GM13976 (cell line): ENCODE measurements around the gene HABP2.

Experiments used
- DNase-seq: peaks from one replicate; pipeline ENCODE4 v3.0.0; 2012; ENCODE audit warnings: low spot score
- CTCF ChIP-seq: IDR thresholded peaks from 2 replicates; pipeline ENCODE4 v1.5.1; 2012; ENCODE audit warnings: borderline replicate concordance, mild to moderate bottlenecking; ENCODE audit not compliant: insufficient read depth; ENCODE audit errors: extremely low read depth, missing control alignments, control extremely low read depth
- in situ Hi-C: fragments of 300-500 bp; cut with MboI; formaldehyde crosslinking; loops from one replicate; pipeline ENCODE4 v1.12.0; 2022; ENCODE audit warnings: low sequenced_read_pairs, mixed read lengths, inconsistent platforms; ENCODE audit not compliant: unreplicated experiment

The HABP2 gene

GRCh38 chr10:113540845-113541548 is 11.9 kb upstream of the HABP2 start:
- in situ Hi-C loops = no loop called here

GRCh38 chr10:113541549-113541927 is 11.3 kb upstream of the HABP2 start:
- no peak for DNase-seq
- in situ Hi-C loops = no loop called here

More at GRCh38 chr10:113540845-113541548, 11.9 kb upstream of the HABP2 start:
- TF ChIP-seq CTCF = no peak
- no peak for DNase-seq

GRCh38 chr10:113543107-113543955 is 9.5 kb upstream of the HABP2 start:
- TF ChIP-seq CTCF = no peak
- in situ Hi-C loops = no loop called here
- DNase-seq = no peak

More at GRCh38 chr10:113541549-113541927, 11.3 kb upstream of the HABP2 start:
- TF ChIP-seq CTCF = no peak

GRCh38 chr10:113544392-113544791 is 8.5 kb upstream of the HABP2 start:
- in situ Hi-C loops = no loop called here
- DNase-seq = no peak
- no peak for TF ChIP-seq CTCF

GRCh38 chr10:113547426-113547825 is 5.4 kb upstream of the HABP2 start:
- DNase-seq = no peak
- TF ChIP-seq CTCF = no peak
- in situ Hi-C loops = no loop called here

DNA sequence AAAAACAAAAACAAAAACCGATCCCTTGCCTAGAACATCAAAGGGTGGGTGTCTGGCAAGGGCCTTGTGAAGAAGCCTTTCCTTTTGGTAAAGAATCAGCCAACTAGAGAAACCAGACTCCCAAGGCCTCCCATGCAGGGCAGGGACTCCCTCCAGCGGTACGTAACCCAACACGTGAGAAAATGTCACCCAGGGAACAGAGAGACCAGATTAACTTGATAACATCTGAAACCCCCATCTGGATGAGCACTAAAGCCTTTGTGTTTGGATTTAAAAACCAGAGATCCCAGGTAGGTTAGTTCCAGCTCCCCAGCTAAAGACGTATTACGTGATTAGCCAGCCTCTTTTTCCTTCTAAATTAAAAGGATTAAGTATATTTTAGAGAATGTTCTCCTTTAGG is 3.0 kb upstream of the HABP2 start:
- no peak for TF ChIP-seq CTCF
- in situ Hi-C loops = no loop called here
- no peak for DNase-seq
